ENCODE measurements around the gene TMEM181.

- TF ChIP-seq POLR2A (IDR thresholded peaks at IDR 0.05) (no peak), CTCF (IDR thresholded peaks at IDR 0.05) (peak in 4 of 6 experiments; percentile 38 to 42 (median 40))
Observed at GRCh38 chr6:158629367-158630221, 69.7 kb downstream of the TMEM181 start.

All from adrenal gland (tissue), 5 donors.